Pancreas (tissue), 10 donors: Measurements from ENCODE around the gene TTC39C. TPM values are rescaled to one million over a fixed set of nuclear protein-coding genes. Genes with fewer than 3 reads are reported as not detected.

Experiments used
- ATAC-seq, 4 donors: fragments of 200-7000 bp; cut with Tn5 transposase; one replicate each; pipeline versions ENCODE4 v1.8.0 to v1.9.1; 2020; ENCODE audit warnings: mild to moderate bottlenecking in 4 of 4, moderate library complexity in 4 of 4
- DNase-seq, 6 donors: peaks; one replicate each; pipeline ENCODE4 v3.0.0-alpha.2; 2020
- FAIRE-seq: peaks from 2 replicates; lab custom pipeline; 2012; peaks lifted over from hg19 to GRCh38; lab: Jason Lieb, UNC
- H3K27ac ChIP-seq, 4 donors: fragments of 200-600 bp; sonication (generic); 1 replicate in 3 of 4; 2 replicates in 1 of 4; pipeline versions ENCODE4 v1.5.0 to v1.8.0; 2020
- H3K27me3 ChIP-seq, 4 donors: fragments of 200-600 bp; one replicate each; pipeline ENCODE4 v1.8.0; 2021
- H3K36me3 ChIP-seq, 3 donors: fragments of 200-600 bp; sonication (generic) in 1 of 3; one replicate each; pipeline versions ENCODE4 v1.5.0 to v1.8.0; 2020 to 2021
- H3K4me1 ChIP-seq, 3 donors: fragments of 200-600 bp; one replicate each; pipeline ENCODE4 v1.8.0; 2021
- H3K4me3 ChIP-seq, 4 donors: fragments of 200-600 bp; sonication (generic) in 2 of 4; one replicate each; pipeline versions ENCODE4 v1.5.0 to v1.8.0; 2020 to 2021
- H3K9me3 ChIP-seq, 4 donors: fragments of 200-600 bp; one replicate each; pipeline ENCODE4 v1.8.0; 2021
- WGBS, 2 donors: extraction: QIAGEN DNeasy Blood & Tissue Kit; methylation state at CpG; one replicate each; pipeline ENCODE4 v1.1.7; 2013; 5-methylcytosine and 5-hydroxymethylcytosine counted together
- intact Hi-C, 3 donors: fragments of 100-400 bp; cut with DNase I; formaldehyde crosslinking; loops; one replicate each; pipeline versions ENCODE4 v1.11.1 to v1.14.2; 2022
- polyA plus RNA-seq, 2 donors: library from polyadenylated mRNA; stranded (reverse); fragments of 200-250 nt; gene quantifications; one replicate each; pipeline ENCODE4 v1.2.3, GENCODE V29; 2013
- total RNA-seq, 6 donors: library from RNA; stranded (reverse); fragmentation: NEBNext Ultra II Directional in 4 of 6; extraction: Animal tissue kit (Norgen Biotek cat#: 25700) in 4 of 6; gene quantifications; one replicate each; pipeline versions ENCODE4 v1.2.1 to v1.2.4, GENCODE V29; 2021 to 2023
- TF ChIP-seq, protein P1 (sequence below), 4 donors: fragments of 200-600 bp; sonication (generic) in 3 of 4; IDR thresholded peaks; one replicate each; pipeline versions ENCODE4 v1.5.0 to v1.8.0; 2021; ENCODE audit warnings: antibody characterized with exemption in 4 of 4
- donor health status: healthy with polysubstance abuse.
- donor health status: DM: no; HTN: no; CAD: no; lungs with moderate emphysema.
- donor health status: DM: no; HTN: no; CAD: no.
- donor health status: control.
- donor health status: control.
- donor health status: Bipolar disorder and iron deficiency.
- donor health status: DM: yes; HTN: yes; CAD: no.
- donor health status: DM: no; HTN: no; CAD: no.
- donor health status: DM: no; HTN: no; CAD: no.
- donor health status: DM: yes; HTN: yes; CAD: no.

TTC39C gene
- total and polyA plus RNA-seq, 8 donors: 10.1 to 27.1 (median 14.2) TPM

DNA sequence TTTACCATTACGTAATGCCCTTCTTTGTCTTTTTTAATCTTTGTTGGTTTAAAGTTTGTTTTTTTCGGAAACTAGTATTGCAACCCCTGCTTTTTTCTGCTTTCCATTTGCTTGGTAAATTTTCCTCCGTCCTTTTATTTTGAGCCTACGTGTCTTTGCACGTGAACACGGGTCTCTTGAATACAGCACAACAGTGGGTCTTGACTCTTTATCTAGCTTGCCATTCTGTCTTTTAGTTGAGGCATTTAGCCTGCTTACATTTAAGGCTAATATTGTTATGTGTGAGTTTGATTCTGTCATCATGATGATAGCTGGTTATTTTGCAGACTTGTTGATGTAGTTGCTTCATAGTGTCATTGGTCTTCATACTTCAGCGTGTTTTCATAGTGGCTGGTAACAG lies 37.5 kb upstream of the TTC39C start:
- DNase-seq (no peak), FAIRE-seq (no peak), ATAC-seq (no peak)
- Histone ChIP-seq H3K4me1 (no peaks in the 10 kb centered on the region), H3K9me3 (no peaks in the 10 kb centered on the region), H3K4me3 (no peak overlapping the region), H3K36me3 (no peaks in the 10 kb centered on the region), H3K27me3 (no peaks in the 10 kb centered on the region), H3K27ac (no peak overlapping the region)
- WGBS, 2 donors: 90 to 97% methylated on average over 7 of the region's 7 CpGs
- TF ChIP-seq, protein P1, sequence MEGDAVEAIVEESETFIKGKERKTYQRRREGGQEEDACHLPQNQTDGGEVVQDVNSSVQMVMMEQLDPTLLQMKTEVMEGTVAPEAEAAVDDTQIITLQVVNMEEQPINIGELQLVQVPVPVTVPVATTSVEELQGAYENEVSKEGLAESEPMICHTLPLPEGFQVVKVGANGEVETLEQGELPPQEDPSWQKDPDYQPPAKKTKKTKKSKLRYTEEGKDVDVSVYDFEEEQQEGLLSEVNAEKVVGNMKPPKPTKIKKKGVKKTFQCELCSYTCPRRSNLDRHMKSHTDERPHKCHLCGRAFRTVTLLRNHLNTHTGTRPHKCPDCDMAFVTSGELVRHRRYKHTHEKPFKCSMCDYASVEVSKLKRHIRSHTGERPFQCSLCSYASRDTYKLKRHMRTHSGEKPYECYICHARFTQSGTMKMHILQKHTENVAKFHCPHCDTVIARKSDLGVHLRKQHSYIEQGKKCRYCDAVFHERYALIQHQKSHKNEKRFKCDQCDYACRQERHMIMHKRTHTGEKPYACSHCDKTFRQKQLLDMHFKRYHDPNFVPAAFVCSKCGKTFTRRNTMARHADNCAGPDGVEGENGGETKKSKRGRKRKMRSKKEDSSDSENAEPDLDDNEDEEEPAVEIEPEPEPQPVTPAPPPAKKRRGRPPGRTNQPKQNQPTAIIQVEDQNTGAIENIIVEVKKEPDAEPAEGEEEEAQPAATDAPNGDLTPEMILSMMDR (IDR thresholded peaks at IDR 0.05): no peak
- intact Hi-C loops: no loop called here

DNA sequence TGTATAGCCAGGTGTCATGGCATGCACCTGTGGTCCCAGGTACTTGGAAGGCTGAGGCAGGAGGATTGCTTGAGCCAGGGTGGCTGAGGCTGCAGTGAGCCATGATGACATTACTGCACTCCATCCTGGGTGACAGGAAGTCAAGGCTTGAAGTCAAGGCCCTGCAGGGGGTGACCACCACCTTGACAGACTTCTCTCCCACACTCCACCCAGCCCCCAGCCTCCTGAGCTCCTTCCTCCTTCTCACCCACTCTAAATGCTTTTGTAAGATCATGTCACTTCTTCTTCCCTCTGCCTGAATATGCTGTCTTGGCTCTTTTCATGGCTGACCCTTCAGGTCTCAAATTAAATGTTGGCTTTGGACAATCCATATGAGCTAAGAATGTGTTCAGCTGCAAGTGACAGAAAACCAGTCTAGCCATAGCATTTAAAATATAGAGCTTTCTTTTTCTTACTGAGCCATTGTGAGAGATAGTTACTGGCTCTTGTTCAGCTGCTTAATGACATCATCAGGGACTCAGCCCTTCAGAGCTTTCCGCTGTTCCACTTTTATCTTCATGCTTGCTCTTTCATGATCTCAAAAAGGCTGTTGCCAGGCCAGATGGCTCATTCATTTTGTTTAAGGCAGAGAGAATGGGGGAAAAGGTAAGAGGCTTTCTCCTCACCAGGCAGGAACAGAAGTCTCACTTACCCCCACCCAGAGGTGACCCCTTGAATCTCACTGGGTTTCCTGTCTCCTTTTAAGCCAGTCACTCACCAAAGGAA lies 36.7 kb upstream of the TTC39C start:
- no peak for FAIRE-seq
- Histone ChIP-seq H3K27ac (no peak overlapping the region), H3K36me3 (no peaks in the 10 kb centered on the region), H3K9me3 (no peaks in the 10 kb centered on the region), H3K27me3 (no peaks in the 10 kb centered on the region), H3K4me3 (no peak overlapping the region), H3K4me1 (no peaks in the 10 kb centered on the region)
- WGBS, 2 donors: 98 to 100% methylated on average over 1 of the region's 1 CpG
- no peak for ATAC-seq
- intact Hi-C loops: no loop called here
- TF ChIP-seq, protein P1 (IDR thresholded peaks at IDR 0.05): no peak
- DNase-seq: no peak

DNA sequence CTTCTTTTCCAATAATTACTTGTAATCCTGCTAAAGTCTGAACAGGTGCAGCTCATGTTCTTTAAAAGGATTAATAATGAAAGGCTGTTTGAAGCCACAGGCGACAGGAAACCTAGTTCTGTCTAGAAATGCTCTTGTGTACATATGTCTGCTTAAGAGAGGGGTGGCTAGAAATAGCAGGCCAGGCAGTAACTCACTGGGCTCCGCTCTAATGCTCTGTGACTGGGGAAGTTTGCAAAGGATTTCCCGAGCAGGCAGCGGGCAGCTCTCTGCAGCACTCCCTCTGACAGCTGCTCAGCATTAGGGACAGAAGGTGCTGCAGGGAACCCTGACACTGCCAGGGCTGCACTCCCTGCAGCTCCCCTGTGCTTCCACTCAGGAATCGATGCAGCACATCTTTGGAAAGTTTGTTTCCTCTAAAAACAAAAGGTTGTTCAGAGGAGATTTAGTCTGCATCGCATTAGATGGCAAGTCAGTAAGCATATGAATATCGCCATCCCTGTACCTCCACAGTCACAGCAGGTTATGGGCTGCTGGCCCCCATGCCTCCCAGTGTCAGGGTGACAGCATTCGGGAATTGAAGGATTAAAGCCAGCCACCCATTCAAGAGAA lies 33.1 kb upstream of the TTC39C start:
- H3K4me3 ChIP-seq: no peak overlapping the region
- intact Hi-C loops: no loop called here
- 76 to 85% methylated on average over 8 of the region's 8 CpGs for WGBS, 2 donors
- FAIRE-seq: no peak
- peak in 1 of 4 donors; percentile 37 for ATAC-seq
- H3K36me3 ChIP-seq: no peaks in the 10 kb centered on the region
- no peaks in the 10 kb centered on the region for H3K9me3 ChIP-seq
- TF ChIP-seq, protein P1 (IDR thresholded peaks at IDR 0.05): no peak
- no peaks in the 10 kb centered on the region for H3K4me1 ChIP-seq
- no peak for DNase-seq
- no peak overlapping the region for H3K27ac ChIP-seq
- no peaks in the 10 kb centered on the region for H3K27me3 ChIP-seq

DNA sequence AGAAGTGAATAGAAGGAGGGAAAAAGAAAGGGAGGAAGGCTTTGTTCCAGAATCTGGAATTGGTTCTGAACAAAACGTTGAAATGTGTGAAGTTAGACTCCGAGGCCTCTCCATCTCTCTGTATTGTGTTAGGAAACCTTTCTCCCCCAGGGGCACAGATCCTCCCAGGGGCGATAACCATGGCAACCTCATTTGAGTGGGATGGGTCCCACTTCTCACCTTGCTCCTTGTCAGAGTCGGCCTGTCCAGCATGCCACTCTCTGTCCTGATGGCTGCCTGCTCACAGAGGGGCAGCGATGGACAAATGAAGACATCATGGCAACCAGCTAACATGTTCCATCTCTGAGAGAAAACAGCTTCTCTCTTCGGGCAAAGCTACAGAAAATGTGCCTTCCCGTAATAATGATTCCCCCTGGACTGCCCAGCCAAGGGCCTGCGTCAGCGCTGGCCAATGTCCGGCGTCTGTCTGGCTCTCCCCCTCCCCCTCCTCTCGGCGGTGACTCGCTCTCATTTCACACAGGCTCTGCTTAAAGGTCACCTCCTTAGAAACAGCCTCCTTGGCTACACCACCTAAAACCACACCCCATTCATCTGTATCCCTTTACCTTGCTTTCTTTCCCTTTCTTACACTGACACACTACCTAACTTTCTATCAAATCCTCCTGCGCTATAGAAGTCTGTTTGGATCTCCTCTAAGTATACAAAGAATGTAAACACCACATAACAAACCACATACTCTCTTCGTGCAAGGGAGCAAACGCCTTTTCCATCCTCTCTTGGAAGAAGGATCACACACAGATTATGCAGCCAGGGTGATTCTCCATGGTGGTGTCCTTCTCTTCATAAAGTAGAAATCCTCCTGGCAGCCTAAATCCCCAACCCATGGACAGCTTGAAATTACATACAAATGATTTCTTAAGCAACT lies 32.1 kb upstream of the TTC39C start:
- TF ChIP-seq, protein P1 (IDR thresholded peaks at IDR 0.05): no peak
- peak in 2 of 6 donors; percentile 27 to 33 for DNase-seq
- ATAC-seq: peak in 3 of 4 donors; percentile 63 to 84 (median 83)
- H3K36me3 ChIP-seq: no peaks in the 10 kb centered on the region
- H3K9me3 ChIP-seq: no peaks in the 10 kb centered on the region
- no peak overlapping the region for H3K4me3 ChIP-seq
- intact Hi-C loops: no loop called here
- 40 to 49% methylated on average over 17 of the region's 17 CpGs for WGBS, 2 donors
- H3K27ac ChIP-seq: no peak overlapping the region
- FAIRE-seq: no peak
- H3K27me3 ChIP-seq: no peaks in the 10 kb centered on the region
- no peaks in the 10 kb centered on the region for H3K4me1 ChIP-seq
